B cell (primary cell): ENCODE data around the gene NAPEPLD. TPM values are rescaled to one million over a fixed set of nuclear protein-coding genes. Genes with fewer than 3 reads are reported as not detected.

ENCODE experiments used
- ATAC-seq: fragments of 200-7000 bp; cut with Tn5 transposase; one replicate; pipeline ENCODE4 v1.10.0; 2021; ENCODE audit warnings: low read depth, mild to moderate bottlenecking, moderate number of reproducible peaks, moderate library complexity
- CTCF ChIA-PET: fragments of 350-600 bp; sonication (Branson Sonifier 250); formaldehyde crosslinking; loops from one replicate; lab custom pipeline; 2021; ENCODE audit warnings: antibody characterized with exemption, inconsistent platforms; lab: Charles Lee
- POLR2A ChIA-PET: fragments of 350-600 bp; sonication (Branson Sonifier 250); formaldehyde crosslinking; loops from one replicate; lab custom pipeline; 2021; ENCODE audit warnings: antibody characterized with exemption; lab: Charles Lee
- DNase-seq: peaks from one replicate; pipeline ENCODE4 v3.0.0; 2013
- H2AFZ ChIP-seq: 2 replicates; pipeline ENCODE4 v1.6.1; 2012; ENCODE audit warnings: mild to moderate bottlenecking, low read depth, low read length; ENCODE audit not compliant: insufficient read depth, poor library complexity, severe bottlenecking
- H3K27ac ChIP-seq, 2 donors: 1 replicate in 1 of 2; 2 replicates in 1 of 2; pipeline ENCODE4 v1.5.1; 2012 to 2013; ENCODE audit warnings: low read length in 2 of 2, mild to moderate bottlenecking in 2 of 2, moderate library complexity in 1 of 2
- H3K27me3 ChIP-seq, 4 experiments: fragments of 200-600 bp in 1 of 4; sonication (generic) in 1 of 4; replicated peaks in 1 of 4; 1 replicate in 2 of 4; 2 replicates in 2 of 4; pipeline versions ENCODE4 v1.6.1 to v1.7.0; 2013 to 2016; ENCODE audit warnings: low read length in 3 of 4, mild to moderate bottlenecking in 2 of 4, mixed read lengths in 1 of 4, moderate library complexity in 1 of 4; ENCODE audit not compliant: insufficient read depth in 4 of 4, control insufficient read depth in 3 of 4; ENCODE audit errors: control extremely low read depth in 1 of 4
- H3K36me3 ChIP-seq, 2 experiments: replicated peaks in 1 of 2; 1 replicate in 1 of 2; 2 replicates in 1 of 2; pipeline versions ENCODE4 v1.6.1 to v1.7.1; 2013; ENCODE audit warnings: low read length in 1 of 2; ENCODE audit not compliant: insufficient read depth in 2 of 2, control insufficient read depth in 1 of 2; ENCODE audit errors: control extremely low read depth in 1 of 2, extremely low read depth in 1 of 2
- H3K4me1 ChIP-seq, 2 donors: fragments of 200-600 bp in 1 of 2; sonication (generic) in 1 of 2; 1 replicate in 1 of 2; 2 replicates in 1 of 2; pipeline versions ENCODE4 v1.5.1 to v1.6.1; 2013 to 2017; ENCODE audit warnings: low read length in 2 of 2; ENCODE audit not compliant: control insufficient read depth in 2 of 2, insufficient read depth in 2 of 2
- H3K4me2 ChIP-seq: replicated peaks from 2 replicates; pipeline ENCODE3; 2012; ENCODE audit warnings: mild to moderate bottlenecking, low read depth, low read length; ENCODE audit not compliant: poor library complexity, severe bottlenecking
- H3K4me3 ChIP-seq, 5 experiments: fragments of 200-600 bp in 1 of 5; sonication (generic) in 1 of 5; 1 replicate in 3 of 5; 2 replicates in 2 of 5; pipeline versions ENCODE4 v1.5.1 to v1.7.0; 2011 to 2016; ENCODE audit warnings: low read length in 4 of 5, mild to moderate bottlenecking in 4 of 5, low read depth in 2 of 5, control low read depth in 1 of 5, moderate library complexity in 1 of 5; ENCODE audit not compliant: insufficient read depth in 1 of 5; ENCODE audit errors: control extremely low read depth in 1 of 5, extremely low read depth in 1 of 5
- H3K79me2 ChIP-seq: fragments of 200-600 bp; sonication (generic); one replicate; pipeline ENCODE4 v1.6.0; 2016; ENCODE audit warnings: low read length; ENCODE audit not compliant: control insufficient read depth, insufficient read depth
- H3K9ac ChIP-seq: fragments of 200-600 bp; sonication (generic); 2 replicates; pipeline ENCODE4 v1.6.1; 2017; ENCODE audit warnings: mild to moderate bottlenecking, low read length, moderate library complexity
- H3K9me3 ChIP-seq, 3 donors: one replicate each; pipeline versions ENCODE4 v1.6.1 to v1.7.1; 2013; ENCODE audit warnings: low read length in 2 of 3; ENCODE audit not compliant: control insufficient read depth in 2 of 3, insufficient read depth in 1 of 3; ENCODE audit errors: control extremely low read depth in 1 of 3
- H4K20me1 ChIP-seq: 2 replicates; pipeline ENCODE4 v1.6.0; 2012; ENCODE audit warnings: mild to moderate bottlenecking, low read length; ENCODE audit not compliant: insufficient read depth, control insufficient read depth, poor library complexity, severe bottlenecking
- H3K27ac Mint-ChIP-seq: one replicate; pipeline ENCODE4 v1.8.0; 2021; ENCODE audit warnings: mixed read lengths
- H3K27me3 Mint-ChIP-seq: one replicate; pipeline ENCODE4 v1.8.0; 2021; ENCODE audit warnings: mixed read lengths
- H3K4me1 Mint-ChIP-seq: one replicate; pipeline ENCODE4 v1.8.0; 2021; ENCODE audit warnings: mixed read lengths
- H3K4me3 Mint-ChIP-seq: one replicate; pipeline ENCODE4 v1.8.0; 2021; ENCODE audit warnings: mixed read lengths
- H3K9me3 Mint-ChIP-seq: one replicate; pipeline ENCODE4 v1.8.0; 2022; ENCODE audit warnings: mixed read lengths; ENCODE audit not compliant: insufficient read depth
- EZH2 ChIP-seq: IDR thresholded peaks from 2 replicates; pipeline ENCODE4 v1.6.1; 2012; ENCODE audit warnings: borderline replicate concordance, low read depth, mild to moderate bottlenecking, moderate library complexity, low read length; ENCODE audit not compliant: insufficient read depth, poor library complexity, severe bottlenecking
- WGBS: methylation state at CpG from one replicate; pipeline ENCODE4 v1.1.5; 2013; ENCODE audit warnings: missing lambda C conversion rate; ENCODE audit not compliant: insufficient coverage; 5-methylcytosine and 5-hydroxymethylcytosine counted together
- intact Hi-C: fragments of 100-400 bp; cut with micrococcal nuclease; formaldehyde crosslinking; loops from one replicate; pipeline ENCODE4 v1.10.0; 2022
- polyA plus RNA-seq: library from polyadenylated mRNA; depleted of rRNA; stranded (reverse); fragments of >200 nt; gene quantifications from 2 replicates; pipeline ENCODE4 v1.2.3, GENCODE V29; 2012
- total RNA-seq, 2 donors: library from RNA; stranded (reverse); fragments of 120-200 nt in 1 of 2; gene quantifications; 1 replicate in 1 of 2; 2 replicates in 1 of 2; pipeline versions ENCODE4 v1.2.3 to v1.2.4, GENCODE V29; 2013 to 2022
- TF ChIP-seq, protein P1 (sequence below): fragments of 200-600 bp; IDR thresholded peaks from one replicate; pipeline ENCODE4 v1.8.0; 2022; ENCODE audit warnings: antibody characterized with exemption, mild to moderate bottlenecking

NAPEPLD gene
- total and polyA plus RNA-seq, 2 donors (not counting 1 experiment from before 2014, with no cell fraction given) = 3.8 to 20.7 TPM

DNA sequence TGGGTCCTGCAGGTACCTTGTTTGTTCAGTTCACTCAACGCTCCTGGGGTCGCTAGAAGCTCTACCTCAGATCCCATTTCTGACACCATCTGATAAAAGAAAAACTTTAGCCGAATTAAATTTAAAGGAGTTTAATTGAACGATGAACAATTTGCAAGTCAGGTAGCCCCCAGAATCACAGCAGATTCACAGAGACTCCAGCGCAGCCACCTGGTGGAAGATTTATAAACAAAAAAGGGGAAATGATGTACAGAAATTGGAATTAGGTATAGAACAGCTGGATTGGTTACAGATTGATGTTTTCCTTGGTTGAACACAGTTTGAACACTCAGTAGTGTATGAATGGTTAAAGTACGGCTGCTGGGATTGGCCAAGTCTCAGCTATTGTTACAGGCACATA, 97.4 kb downstream of the NAPEPLD start:
- intact Hi-C loops = no loop called here
- no peaks in the 10 kb centered on the region for H3K4me1 ChIP-seq
- CTCF ChIA-PET = interaction anchor here (0.6 to 1.1 kb wide), 3 partner anchors 9 to 15 kb away, joined by 3 to 5 read pairs (median 4); no protein-coding TSS in a partner anchor
- POLR2A ChIA-PET = no interaction called here
- 94% methylated on average over 5 of the region's 6 CpGs for WGBS
- H3K9ac ChIP-seq = no peak overlapping the region
- no peak for TF ChIP-seq EZH2
- TF ChIP-seq, protein P1, sequence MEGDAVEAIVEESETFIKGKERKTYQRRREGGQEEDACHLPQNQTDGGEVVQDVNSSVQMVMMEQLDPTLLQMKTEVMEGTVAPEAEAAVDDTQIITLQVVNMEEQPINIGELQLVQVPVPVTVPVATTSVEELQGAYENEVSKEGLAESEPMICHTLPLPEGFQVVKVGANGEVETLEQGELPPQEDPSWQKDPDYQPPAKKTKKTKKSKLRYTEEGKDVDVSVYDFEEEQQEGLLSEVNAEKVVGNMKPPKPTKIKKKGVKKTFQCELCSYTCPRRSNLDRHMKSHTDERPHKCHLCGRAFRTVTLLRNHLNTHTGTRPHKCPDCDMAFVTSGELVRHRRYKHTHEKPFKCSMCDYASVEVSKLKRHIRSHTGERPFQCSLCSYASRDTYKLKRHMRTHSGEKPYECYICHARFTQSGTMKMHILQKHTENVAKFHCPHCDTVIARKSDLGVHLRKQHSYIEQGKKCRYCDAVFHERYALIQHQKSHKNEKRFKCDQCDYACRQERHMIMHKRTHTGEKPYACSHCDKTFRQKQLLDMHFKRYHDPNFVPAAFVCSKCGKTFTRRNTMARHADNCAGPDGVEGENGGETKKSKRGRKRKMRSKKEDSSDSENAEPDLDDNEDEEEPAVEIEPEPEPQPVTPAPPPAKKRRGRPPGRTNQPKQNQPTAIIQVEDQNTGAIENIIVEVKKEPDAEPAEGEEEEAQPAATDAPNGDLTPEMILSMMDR = no peak
- H3K9me3 ChIP-seq = peaks cover 0 to 2% (median 0%) of the 10 kb centered on the region in 3 donors
- no peaks in the 10 kb centered on the region for H3K27me3 Mint-ChIP-seq
- no peaks in the 10 kb centered on the region for H3K9me3 Mint-ChIP-seq
- no peak overlapping the region for H3K27ac ChIP-seq
- H3K36me3 ChIP-seq = no peaks in the 10 kb centered on the region
- H3K27ac Mint-ChIP-seq = no peak overlapping the region
- no peak for DNase-seq
- H3K27me3 ChIP-seq = no peaks in the 10 kb centered on the region
- no peak for ATAC-seq
- H3K79me2 ChIP-seq = no peaks in the 10 kb centered on the region
- H2AFZ ChIP-seq = no peak overlapping the region
- no peaks in the 10 kb centered on the region for H4K20me1 ChIP-seq
- no peak overlapping the region for H3K4me3 ChIP-seq
- H3K4me1 Mint-ChIP-seq = no peaks in the 10 kb centered on the region
- no peak overlapping the region for H3K4me2 ChIP-seq
- no peak overlapping the region for H3K4me3 Mint-ChIP-seq

Other genes starting within 250 kb of the NAPEPLD start
- gene LRRC17, start 236.1 kb downstream of the NAPEPLD start, total RNA-seq = 0.53 and 0.86 TPM in 2 replicates
- gene LRRC17, start 236.1 kb downstream of the NAPEPLD start, polyA plus RNA-seq = 1.1 and 1.4 TPM in 2 replicates
- 2.4 and 4.0 TPM in 2 replicates for gene FBXL13, start 74.3 kb downstream of the NAPEPLD start, total RNA-seq
- gene FBXL13, start 74.3 kb downstream of the NAPEPLD start, polyA plus RNA-seq = 0.22 and 0.37 TPM in 2 replicates
- 24.2 and 28.0 TPM in 2 replicates for gene ARMC10, start 74.0 kb downstream of the NAPEPLD start, total RNA-seq
- 7.3 and 8.4 TPM in 2 replicates for gene ARMC10, start 74.0 kb downstream of the NAPEPLD start, polyA plus RNA-seq
- 70.9 and 72.8 TPM in 2 replicates for gene PMPCB, start 148.3 kb upstream of the NAPEPLD start, total RNA-seq
- gene PMPCB, start 148.3 kb upstream of the NAPEPLD start, polyA plus RNA-seq = 61.9 and 80.3 TPM in 2 replicates
- gene DNAJC2, start 195.7 kb upstream of the NAPEPLD start, total RNA-seq = 38.6 and 44.9 TPM in 2 replicates
- 12.5 and 26.9 TPM in 2 replicates for gene DNAJC2, start 195.7 kb upstream of the NAPEPLD start, polyA plus RNA-seq
- 45.4 and 51.1 TPM in 2 replicates for gene PSMC2, start 198.5 kb upstream of the NAPEPLD start, total RNA-seq
- 29.8 and 59.4 TPM in 2 replicates for gene PSMC2, start 198.5 kb upstream of the NAPEPLD start, polyA plus RNA-seq